OCI-LY7 (cell line): ENCODE data around the gene FRG2.
"Not testable (repeated sequence)": the region's sequence is repeated elsewhere in the genome, so short reads cannot be mapped to it uniquely, and the experiment has no call there.

Experiments used
- CTCF ChIP-seq: fragments of 200-600 bp; sonication (generic); conservative IDR thresholded peaks from 2 replicates; pipeline ENCODE4 v1.5.1; 2014; ENCODE audit warnings: mild to moderate bottlenecking, antibody characterized with exemption, low read length, moderate library complexity, mixed read lengths
- EZH2phosphoT487 ChIP-seq: fragments of 200-600 bp; sonication (generic); IDR thresholded peaks from 2 replicates; pipeline ENCODE4 v1.6.1; 2018; ENCODE audit warnings: low read depth, borderline replicate concordance, mild to moderate bottlenecking, mixed run types, antibody characterized with exemption, low read length, moderate library complexity, mixed read lengths

GRCh38 chr4:189983916-189984526 lies 43.0 kb downstream of the FRG2 start:
- TF ChIP-seq CTCF, EZH2phosphoT487: not testable (repeated sequence)
